NCI-H526 (cell line): ENCODE results near the gene BMPR1B.
"Not testable (repeated sequence)": the region's sequence is repeated elsewhere in the genome, so short reads cannot be mapped to it uniquely, and the experiment has no call there.

Source experiments
- DNase-seq, 2 experiments: peaks; one replicate each; lab custom pipeline; 2025; lab: John Stamatoyannopoulos, UW

BMPR1B gene

DNA sequence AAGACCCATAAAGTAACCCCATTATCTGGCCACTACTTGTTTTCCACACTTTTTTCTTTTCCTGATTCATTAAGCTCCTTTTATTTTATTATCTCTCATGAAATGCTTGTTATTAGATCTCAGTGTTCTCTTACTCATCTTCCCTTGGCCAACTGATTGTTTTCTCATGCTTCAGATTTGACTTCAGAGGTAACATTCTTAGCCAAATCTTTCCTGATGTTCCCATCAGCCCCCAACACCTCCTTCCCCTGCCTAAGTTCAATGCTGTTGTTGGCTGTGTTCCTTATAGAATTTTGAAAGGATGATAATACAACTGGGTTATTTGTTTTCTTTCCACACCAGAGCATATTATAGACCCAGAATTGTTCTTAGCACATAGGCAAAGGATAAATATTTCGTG lies 75.6 kb downstream of the BMPR1B start:
- DNase-seq: no peak

DNA sequence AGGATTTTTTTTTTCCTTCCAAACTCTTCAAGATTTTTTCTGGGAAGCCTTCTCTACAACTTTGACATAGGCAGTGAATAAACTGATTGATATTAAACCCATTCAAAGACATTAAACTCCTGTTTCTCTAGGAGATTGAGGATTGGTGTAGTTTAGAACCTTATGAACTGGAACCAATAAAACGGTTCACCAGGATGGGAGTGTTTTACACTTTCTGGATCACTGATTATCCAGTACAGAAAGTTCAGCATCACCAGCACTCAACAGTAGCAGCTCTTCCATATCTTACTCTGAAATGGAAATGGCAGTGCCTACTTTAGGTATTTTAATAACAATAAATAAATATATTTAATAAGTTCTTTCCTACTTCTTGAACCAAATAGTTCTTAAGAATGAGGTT lies 76.7 kb downstream of the BMPR1B start:
- DNase-seq: no peak

DNA sequence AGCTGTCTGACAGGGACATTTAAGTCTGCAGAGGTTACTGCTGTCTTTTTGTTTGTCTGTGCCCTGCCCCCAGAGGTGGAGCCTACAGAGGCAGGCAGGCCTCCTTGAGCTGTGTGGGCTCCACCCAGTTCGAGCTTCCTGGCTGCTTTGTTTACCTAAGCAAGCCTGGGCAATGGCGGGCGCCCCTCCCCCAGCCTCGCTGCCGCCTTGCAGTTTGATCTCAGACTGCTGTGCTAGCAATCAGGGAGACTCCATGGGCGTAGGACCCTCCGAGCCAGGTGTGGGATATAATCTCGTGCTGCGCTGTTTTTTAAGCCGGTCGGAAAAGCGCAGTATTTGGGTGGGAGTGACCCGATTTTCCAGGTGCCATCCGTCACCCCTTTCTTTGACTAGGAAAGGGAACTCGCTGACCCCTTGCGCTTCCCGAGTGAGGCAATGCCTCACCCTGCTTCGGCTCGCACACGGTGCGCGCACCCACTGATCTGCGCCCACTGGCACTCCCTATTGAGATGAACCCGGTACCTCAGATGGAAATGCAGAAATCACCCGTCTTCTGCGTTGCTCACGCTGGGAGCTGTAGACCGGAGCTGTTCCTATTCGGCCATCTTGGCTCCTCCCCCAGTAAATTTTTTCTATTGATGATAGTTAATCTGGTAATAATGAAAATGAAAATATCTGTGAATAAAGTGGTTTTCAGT lies 83.6 kb downstream of the BMPR1B start:
- DNase-seq: not testable (repeated sequence)

DNA sequence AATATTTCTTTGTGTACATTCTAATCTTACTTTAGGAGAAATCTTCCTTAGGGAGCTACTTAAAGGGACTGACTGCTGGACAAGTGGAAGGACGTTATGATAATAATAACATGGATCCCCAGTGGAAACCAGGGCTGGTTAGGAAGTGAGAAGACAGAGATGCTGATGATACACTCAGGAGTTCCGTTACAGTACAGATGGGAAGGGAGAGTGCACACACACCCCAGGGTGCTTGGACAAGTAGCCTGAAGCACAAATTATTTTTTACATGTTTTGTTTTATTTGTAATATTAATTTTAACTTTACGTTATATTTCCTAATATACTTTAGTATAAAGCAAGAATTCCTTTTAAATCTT lies 84.1 kb downstream of the BMPR1B start:
- no peak for DNase-seq

DNA sequence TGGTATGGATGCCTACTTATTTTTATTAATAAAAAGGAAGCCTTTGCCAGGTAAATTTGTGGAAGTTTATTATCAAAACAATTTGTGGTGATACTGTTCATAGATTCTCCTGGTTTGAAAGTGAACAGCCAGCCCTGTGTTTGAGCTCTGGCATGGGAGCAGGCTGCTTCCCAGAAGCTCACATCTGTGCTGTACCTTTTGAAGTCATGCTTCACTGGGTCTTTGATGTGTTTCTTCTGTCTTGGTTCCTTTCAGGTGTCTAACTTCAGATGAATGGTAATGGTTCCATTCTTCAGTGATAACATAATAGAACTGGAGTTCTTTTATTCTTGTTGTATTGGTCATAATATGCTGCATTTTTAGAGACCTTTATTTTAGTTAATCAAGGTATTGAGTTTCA lies 85.5 kb downstream of the BMPR1B start:
- no peak for DNase-seq

DNA sequence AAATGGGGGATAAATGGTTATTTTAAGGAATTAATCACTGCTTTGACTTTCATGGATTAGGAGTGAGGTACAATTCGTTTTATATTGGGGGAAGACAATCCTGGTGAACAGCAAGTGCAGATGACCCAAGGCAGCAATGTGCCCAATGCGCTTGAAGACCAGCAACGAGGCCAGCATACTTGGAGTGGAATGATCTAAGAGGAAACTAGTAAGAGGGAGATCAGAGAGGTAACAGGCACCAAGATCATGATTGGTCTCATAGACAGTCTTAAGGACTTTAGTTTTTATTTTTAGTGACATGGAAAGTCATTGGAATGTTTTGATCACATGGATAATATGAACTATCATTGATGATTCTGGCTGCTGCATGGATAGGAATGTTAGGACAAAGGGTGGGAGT lies 90.6 kb downstream of the BMPR1B start:
- no peak for DNase-seq

DNA sequence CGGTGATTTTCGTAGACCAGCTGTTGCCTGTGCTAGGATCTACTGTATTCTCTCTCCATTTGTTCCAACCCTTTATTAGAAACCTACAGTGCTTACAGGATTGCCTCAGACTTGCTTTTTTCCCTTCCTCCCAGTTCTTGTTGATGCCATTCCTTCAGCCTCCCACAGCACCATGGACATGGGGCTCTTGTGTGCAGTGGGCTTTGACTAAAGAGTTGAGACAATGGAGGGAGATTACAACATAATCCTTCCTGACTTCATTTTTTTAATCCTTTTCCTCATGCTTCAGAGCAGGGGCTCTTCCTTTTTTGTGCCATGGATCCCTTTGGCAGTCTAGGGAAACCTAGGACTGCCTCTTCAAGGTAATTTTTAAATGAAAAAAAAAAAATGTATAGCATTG lies 92.1 kb downstream of the BMPR1B start:
- no peak for DNase-seq

DNA sequence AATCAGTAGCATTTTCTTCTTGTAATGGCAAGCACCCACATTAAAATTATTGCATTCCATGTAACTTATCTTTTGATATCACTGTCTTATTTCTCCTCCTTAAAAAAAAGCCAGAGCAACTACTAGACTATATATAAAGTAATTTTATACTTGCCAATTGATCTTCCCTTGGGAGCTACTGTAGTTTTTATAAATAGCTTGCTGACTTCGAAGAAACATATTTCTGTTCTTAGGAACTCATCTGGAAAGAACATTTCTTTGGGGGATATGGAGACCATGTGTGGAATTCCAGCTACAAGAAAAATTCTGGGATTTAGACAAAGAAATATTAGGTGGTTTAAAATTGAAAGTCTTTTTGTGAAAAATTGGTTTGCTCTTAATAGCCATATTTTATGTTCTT lies 94.9 kb downstream of the BMPR1B start:
- DNase-seq: no peak

DNA sequence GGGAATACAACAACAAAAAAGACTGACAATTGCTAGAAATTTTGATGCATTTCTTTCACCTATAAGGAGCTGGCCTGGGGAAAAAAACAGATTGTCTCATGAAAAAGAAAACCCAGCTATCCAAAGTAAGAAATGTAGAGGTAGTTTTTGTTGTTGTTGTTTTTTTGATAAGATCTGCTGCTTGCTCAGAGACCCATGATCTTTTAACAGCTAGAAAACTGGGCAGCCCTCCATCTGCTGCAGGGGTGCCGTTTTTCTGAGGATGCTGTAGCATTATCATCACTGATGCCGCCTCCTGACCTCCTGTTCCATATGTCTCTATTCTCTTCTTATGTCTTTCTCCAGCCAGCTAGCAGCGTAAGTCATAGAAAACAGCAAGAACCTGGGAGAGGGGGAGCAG lies 98.3 kb downstream of the BMPR1B start:
- no peak for DNase-seq

DNA sequence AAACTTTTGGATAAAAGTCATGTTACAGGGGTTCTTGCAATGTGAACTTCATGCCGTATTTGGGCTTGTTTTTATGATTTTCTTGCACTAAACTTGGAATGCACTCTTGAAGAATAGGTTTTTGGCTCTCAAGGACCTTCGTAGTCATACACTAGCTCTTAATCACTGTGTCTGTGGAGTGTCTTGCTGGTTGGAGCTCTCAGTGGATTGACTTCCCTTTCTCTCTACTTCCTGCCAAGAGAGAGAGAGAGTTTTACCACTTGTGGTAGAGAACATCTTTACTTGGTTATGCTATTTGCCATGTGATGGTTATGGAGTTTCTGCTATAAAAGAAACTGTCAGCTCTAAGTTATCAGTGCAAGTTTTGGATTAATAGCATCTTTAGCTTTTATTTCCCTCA lies 112.4 kb downstream of the BMPR1B start:
- DNase-seq: no peak

DNA sequence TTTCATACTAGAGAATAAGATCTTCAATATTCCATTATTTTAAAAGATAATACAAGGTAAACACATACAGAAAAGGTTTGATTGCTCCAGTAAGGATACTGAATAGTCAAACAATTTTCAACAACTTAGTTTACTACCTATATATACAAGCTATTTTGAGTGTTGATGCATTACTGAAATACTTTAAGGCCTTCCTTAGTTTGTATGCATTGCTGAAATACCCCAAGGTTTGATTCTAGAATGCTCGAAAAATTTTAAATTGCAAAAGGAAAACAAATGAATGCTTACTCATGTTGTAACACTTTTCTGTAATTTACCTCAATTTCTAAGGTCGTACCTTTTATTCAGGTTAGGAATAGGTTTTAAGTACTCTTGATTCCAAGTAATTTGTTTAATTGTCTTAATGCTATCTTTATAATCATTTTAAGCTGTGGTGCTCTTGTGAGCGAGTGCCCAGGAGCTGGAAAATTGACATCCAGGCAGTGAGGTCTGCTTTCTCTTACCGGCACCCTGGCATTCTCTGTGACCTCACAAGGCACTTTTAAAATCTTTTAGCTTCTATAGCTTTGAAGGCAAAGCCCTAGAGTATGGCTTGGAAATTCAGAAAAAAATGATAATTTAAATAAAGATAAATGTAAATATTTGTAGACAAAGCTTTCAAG lies 114.0 kb downstream of the BMPR1B start:
- DNase-seq: no peak

DNA sequence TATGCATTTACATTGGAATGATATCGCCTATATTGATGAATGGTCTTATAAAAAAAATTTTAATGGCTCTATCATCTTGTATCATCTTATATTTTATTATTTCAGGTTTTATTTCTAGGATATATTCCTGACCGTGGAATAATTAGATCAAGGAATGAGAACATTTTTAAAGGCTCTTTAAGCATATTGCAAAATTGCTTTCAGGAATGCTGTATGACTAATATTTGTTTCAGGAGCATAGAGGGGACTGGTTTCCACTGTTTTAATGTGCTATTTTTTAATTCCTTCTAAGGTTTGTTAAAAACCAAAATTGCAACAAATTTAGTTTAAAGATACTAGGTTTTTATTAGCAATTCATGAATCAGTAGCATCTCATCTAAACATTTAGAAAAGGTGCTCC lies 120.2 kb downstream of the BMPR1B start:
- no peak for DNase-seq

DNA sequence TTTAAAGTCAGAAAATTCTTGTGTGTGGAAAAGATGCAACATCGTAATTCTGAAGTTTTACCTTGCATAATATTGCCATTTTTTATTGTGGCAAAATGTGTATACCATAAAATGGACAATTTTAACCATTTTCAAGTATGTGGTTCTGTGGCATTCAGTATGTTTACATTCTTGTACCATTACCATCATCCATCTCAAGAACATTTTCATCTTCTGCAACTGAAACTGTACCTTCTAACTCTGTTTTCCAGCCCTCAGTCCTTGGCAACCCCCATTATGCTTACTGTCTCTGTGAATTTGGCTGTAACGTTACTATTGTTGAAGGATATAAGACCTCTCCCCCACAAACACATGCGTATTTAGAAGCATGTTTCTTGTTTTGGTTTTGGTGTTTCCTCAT lies 123.2 kb downstream of the BMPR1B start:
- DNase-seq: no peak

DNA sequence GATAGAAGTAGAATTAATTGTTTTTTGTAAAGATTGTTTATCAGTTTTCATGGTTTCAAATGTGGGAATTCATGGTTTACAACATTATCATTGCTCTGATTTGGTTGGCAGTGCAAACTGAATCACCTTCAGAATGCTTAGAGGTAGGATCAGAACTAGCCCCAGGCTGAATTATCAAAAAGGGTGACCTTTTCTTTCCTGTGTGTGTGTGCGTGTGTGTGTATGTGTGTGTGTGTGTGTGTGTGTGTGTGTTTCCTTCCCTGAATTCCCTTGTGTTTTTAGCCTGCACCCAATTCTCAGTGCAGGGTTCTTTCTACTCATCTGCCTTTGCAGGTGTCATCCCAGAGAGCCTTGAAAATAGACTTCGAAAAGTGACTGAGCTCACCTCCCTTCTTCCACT lies 125.0 kb downstream of the BMPR1B start:
- no peak for DNase-seq

DNA sequence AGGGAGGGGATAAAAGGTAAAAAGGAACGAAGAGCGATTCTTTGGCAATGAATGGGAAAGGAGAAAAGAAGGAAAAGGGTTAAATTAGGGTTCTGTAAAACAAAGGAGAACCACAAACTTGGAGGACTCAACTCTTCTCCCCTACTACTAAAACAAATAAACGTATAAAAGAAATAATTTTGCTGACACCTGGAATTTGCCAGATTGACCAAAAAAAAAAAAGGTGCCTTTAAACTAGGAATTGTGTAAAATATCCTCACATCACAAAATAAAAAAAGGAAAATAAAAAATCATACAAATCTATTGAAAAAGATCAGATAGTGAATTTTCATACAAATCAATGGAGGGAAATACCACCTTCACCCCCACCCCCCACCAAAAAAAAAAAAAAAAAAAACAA lies 129.3 kb downstream of the BMPR1B start:
- no peak for DNase-seq

DNA sequence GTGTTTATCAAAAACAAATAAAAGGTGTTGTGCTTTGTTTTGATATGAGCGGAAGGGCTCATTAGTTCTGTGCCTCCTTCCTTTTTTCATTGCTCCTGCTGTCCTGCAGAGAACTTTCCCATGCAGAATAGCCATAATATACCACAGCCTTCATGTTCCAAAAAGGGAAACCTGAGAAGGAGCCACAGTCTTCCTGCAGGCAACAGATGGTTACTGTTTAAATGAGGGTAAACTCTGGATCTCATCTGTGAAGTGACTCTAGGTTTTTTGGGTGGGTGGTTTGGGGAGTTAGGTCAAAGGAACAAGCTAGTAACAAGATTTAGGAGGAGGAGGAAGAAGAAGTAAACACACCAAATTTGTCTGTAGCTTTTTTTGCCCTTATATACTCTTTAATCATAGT lies 131.8 kb downstream of the BMPR1B start:
- no peak for DNase-seq

DNA sequence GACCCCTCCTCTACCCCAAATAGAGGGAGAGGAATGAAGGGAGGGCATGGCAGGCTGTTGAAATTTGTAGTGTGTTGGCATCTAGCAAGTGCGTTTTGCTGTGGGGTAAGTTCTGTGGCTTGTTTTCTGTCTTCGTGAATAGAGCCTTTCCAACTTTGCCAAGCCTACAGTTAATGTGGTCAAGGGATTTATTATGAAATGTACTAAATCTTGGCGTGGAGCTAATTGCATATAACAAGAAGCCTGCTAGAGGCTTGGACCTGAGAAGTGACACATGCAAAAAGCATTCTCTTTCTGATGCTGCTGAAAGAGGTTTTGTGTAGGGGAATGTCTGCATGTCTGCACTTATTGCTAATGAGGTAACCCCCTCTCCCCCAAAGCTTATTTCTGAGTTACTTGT lies 132.2 kb downstream of the BMPR1B start:
- DNase-seq: no peak

DNA sequence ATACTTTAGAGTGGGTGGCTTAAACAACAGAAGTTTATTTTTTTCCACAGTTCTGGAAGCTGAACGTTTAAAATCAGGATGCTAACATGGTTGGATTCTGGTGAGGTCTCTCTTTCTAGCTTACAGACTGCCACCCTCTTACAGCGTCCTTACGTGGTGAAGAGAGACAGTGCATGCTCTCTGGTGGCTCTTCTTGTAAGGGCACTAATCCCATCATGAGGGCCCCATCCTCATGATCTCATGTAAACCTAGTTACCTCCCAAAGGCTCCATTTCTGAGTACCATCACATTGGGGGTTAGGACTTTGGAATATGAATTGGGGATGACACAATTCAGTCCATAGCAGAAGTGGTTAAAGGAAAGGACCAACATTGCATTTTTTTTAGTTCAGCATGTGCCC lies 132.8 kb downstream of the BMPR1B start:
- no peak for DNase-seq

DNA sequence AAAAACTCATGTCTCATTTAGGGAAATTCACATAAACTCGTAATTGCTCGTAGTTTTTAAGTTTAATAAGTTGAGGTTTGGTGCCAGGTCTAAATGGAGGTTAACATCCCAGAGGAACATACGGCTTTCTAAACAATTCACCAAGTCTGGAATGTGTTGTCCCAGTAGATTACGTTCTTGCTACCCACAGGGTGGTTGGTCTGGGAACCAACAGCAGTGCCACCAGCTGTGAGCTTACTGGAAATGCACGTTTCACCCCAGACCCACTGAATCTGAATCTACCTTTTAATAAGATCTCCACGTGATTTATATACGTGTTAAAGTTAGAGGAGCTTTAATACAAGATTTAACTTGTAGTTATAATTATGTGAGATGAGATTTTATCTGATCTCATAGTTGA lies 134.3 kb downstream of the BMPR1B start:
- no peak for DNase-seq

DNA sequence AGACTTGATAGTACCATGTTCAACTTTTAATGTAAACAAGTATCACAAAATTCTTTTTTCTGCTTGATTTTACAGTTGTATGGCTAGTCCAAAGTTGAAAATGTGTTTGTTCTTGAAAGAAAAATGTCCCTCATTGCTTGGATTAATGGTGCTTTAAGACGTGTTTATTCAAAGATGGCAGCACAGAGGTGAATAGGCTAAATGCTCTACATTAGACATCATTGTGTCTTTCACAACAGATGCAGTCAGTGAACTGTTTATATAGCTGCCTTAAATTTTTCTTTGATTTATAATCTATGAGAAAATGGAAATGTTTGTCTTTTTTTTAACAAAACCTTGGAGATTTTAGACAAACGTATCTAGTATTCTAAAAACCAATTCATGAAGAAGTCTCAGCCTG lies 137.3 kb downstream of the BMPR1B start:
- DNase-seq: no peak

DNA sequence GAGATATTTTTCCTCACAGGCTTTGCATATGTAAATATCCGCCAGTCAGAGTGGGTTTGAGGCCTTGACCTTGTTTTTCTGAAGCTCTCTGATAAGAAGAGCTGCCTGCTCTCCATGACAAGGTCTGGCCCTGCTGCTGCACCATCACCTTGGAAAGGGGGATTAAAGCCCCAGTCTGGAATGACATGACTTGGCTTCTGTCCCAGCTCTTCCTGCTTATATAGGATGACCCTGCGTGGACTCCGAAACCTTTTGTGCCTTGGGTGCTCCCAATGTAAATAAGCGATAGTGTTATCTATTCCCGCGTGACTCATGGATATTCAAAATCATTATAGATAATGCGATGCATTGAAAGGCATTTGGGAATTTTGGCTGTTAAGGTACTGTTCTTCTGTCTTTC lies 139.3 kb downstream of the BMPR1B start:
- peak; percentile 41 to 79 for DNase-seq

DNA sequence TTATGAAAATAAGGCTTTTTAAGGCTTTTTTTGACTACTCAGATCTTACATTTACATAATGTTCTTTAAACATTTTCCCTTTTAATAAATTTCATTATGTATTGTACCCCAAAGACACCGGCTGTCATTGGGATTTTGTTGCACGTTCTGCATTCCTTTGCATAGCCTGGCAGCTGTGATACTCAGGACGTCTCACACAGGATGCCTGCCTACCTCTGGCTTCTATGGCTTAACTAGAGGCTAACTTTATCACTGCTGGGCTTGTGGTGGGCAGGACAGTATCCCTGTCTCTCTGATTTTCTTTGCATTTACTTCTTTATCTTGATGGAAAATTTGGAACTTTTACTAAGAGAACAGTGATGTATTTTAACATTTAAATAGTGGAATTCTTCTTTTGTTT lies 147.8 kb downstream of the BMPR1B start:
- no peak for DNase-seq

DNA sequence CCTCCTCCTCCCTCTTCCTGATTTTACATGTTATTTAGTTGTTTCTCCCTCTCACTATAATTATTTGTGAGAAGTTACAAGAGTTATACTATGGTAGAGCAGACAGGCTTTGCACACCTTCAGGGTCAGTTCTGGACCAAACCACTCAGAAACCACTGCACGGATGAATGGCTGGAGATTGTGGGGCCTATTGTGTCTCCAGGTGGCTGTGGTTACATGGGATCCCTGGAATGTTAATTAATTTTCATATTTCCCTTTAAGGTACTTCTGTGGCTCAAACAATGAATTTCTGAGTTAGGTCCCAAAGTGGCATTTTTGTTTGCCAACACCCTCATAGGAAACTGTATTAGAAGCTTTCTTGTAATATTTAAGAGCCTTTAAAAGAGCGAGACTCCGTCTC lies 151.9 kb downstream of the BMPR1B start:
- DNase-seq: peak; percentile 76 to 83

DNA sequence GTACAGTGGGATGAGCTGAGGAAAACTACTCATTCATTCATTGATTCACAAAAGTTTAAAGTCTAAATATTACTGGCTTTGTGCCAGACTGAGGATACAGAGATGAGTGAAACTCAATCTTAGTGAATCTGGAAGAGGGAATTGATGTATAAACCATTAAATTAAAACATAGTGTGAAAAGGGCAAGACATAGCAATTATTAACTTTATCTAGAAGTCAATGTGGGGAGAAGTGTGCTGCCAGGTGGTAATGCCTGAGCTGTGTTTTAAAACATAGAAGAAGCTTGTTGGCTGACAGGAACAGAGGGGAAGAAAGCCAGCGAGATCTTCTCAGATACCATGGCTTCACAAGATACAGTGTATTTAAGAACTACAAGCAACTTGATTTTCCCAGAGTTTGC lies 153.4 kb downstream of the BMPR1B start:
- no peak for DNase-seq
